BJ (cell line): ENCODE measurements around the gene IL36A. TPM values are rescaled to one million over a fixed set of nuclear protein-coding genes. Genes with fewer than 3 reads are reported as not detected.

Experiments used
- CTCF ChIA-PET: fragments of 350-600 bp; formaldehyde crosslinking; extraction: SDS; loops from one replicate; lab custom pipeline; 2021; ENCODE audit warnings: antibody characterized with exemption, inconsistent platforms; lab: Yijun Ruan, JAX
- POLR2A ChIA-PET: fragments of 300-600 bp; sonication (Branson Sonifier 250); formaldehyde crosslinking; extraction: SDS; loops from one replicate; lab custom pipeline; 2021; ENCODE audit warnings: antibody characterized with exemption; lab: Charles Lee
- DNase-seq: peaks from one replicate; pipeline ENCODE4 v3.0.0-alpha.2; 2011; ENCODE audit warnings: low read depth
- H3K27me3 ChIP-seq: 2 replicates; pipeline ENCODE4 v1.6.0; 2011; ENCODE audit warnings: low read length; ENCODE audit not compliant: control insufficient read depth, insufficient read depth
- H3K36me3 ChIP-seq: 2 replicates; pipeline ENCODE4 v1.5.1; 2011; ENCODE audit warnings: low read length; ENCODE audit not compliant: control insufficient read depth, insufficient read depth
- H3K4me3 ChIP-seq: 2 replicates; pipeline ENCODE4 v1.5.1; 2011; ENCODE audit warnings: low read depth, mild to moderate bottlenecking, control low read depth, low read length
- CTCF ChIP-seq: IDR thresholded peaks from 2 replicates; pipeline ENCODE4 v1.5.1; 2011; ENCODE audit warnings: low read depth, mild to moderate bottlenecking, control low read depth, inconsistent platforms, low read length, moderate library complexity; ENCODE audit not compliant: insufficient read depth
- polyA plus RNA-seq: library from polyadenylated mRNA; depleted of rRNA; stranded (reverse); fragments of >200 nt; gene quantifications from 2 replicates; pipeline ENCODE4 v1.2.3, GENCODE V29; 2011

Gene IL36A
- polyA plus RNA-seq, 1 experiment: not detected

GRCh38 chr2:113015655-113016054 lies 10.4 kb downstream of the IL36A start:
- H3K27me3 ChIP-seq: no peaks in the 10 kb centered on the region
- CTCF ChIA-PET: interaction anchor here (1.0 kb wide), 1 partner anchor 64 kb away, joined by 3 read pairs; no protein-coding TSS in a partner anchor
- TF ChIP-seq CTCF: no peak
- no peak for DNase-seq
- H3K36me3 ChIP-seq: no peaks in the 10 kb centered on the region
- POLR2A ChIA-PET: no interaction called here
- H3K4me3 ChIP-seq: no peak overlapping the region

- no peak overlapping the region for H3K4me3 ChIP-seq
- no peak for DNase-seq
- ChIA-PET CTCF (no interaction called here), POLR2A (no interaction called here)
- H3K36me3 ChIP-seq: no peaks in the 10 kb centered on the region
- no peak for TF ChIP-seq CTCF
- H3K27me3 ChIP-seq: no peaks in the 10 kb centered on the region; the same call in 1 of the 2 replicates
Observed at GRCh38 chr2:113018509-113018908, 13.2 kb downstream of the IL36A start.

DNA sequence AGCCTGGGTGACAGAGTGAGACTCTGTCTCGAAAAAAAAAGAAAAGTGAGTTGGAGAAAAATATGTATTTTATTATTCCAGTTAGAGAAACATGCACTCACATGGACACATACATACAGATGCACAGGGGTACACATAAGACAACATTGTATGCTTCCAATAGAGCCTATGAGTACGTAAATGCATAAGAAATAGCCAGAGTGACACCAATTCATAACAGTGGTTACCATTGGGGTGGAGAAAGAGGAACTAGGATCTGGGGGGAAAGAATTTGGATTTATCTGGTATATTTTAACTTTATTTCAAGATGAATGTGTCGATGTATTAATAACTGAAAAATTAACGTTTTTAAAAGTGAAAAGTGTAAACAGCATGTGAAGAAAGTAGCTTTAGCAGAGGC lies 16.1 kb downstream of the IL36A start:
- POLR2A ChIA-PET: no interaction called here
- no peak for TF ChIP-seq CTCF
- Histone ChIP-seq H3K4me3 (no peak overlapping the region), H3K36me3 (no peaks in the 10 kb centered on the region), H3K27me3 (peaks cover 10% of the 10 kb centered on the region)
- CTCF ChIA-PET: no interaction called here
- no peak for DNase-seq

GRCh38 chr2:113024764-113025163 lies 19.5 kb downstream of the IL36A start:
- Histone ChIP-seq H3K36me3 (no peaks in the 10 kb centered on the region), H3K4me3 (no peak overlapping the region), H3K27me3 (peaks cover 18% of the 10 kb centered on the region)
- CTCF ChIA-PET: no interaction called here
- no peak for DNase-seq
- POLR2A ChIA-PET: no interaction called here
- TF ChIP-seq CTCF: no peak

GRCh38 chr2:113025737-113026136 lies 20.5 kb downstream of the IL36A start:
- TF ChIP-seq CTCF: no peak
- H3K4me3 ChIP-seq: no peak overlapping the region
- H3K27me3 ChIP-seq: peaks cover 19% of the 10 kb centered on the region
- CTCF ChIA-PET: no interaction called here
- H3K36me3 ChIP-seq: no peaks in the 10 kb centered on the region
- POLR2A ChIA-PET: no interaction called here
- DNase-seq: no peak
